HG02798 (cell line): ENCODE results near the gene L1CAM.
A peak's percentile ranks its signal among the peaks of the same experiment; 100 is the strongest.

Experiments
- ATAC-seq: cut with Tn5 transposase; IDR thresholded peaks from one replicate; pipeline ENCODE4 v1.9.1; 2021; ENCODE audit warnings: mild to moderate bottlenecking; ENCODE audit not compliant: unreplicated experiment, poor library complexity

Gene L1CAM

DNA sequence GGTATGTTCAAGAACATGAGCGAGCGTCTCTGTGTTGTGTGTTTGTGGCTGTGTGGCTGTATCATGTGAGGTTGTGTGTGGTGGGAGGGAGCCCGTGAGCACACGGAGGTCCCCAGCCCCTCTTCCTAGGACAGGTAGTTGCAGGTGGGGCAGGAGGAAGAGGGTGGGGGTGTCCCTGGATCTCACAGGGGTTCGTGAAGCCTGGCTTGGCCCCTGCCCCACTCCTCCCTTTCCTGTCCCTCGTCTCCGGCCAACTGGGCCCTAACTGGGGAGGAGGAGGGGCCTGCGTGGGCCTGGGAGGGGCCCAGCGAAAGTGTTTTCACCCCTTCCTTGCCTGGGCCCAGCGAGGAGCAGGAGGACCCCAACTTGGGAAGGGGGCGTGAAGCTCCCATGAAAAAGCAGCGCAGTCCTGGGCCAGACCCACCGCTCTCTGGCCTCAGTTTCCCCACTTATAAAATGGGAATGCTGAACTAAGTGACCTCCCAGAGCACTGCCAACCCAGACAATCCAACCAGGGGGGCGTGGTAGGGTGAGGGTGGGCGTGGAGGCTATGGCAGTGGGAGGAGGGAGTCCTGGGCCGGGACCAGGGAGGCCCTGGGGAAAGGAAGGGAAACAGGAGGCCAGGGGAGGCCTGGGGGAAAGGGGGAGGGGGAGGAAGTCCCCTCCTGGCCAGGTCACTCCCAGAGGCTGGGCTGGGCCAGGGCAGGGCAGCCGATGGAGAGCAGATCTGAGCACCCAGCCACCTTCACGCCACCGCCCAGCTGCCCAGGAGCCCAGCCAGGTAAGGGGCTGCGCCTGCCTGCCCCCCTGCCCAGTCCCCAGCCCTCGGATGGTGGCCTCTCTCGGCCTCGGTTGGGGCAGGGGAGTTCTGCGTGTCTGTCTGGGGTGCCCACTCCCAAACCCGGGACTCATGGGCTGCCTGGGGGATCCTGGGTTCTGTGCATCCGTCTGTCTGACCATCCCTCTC lies 18.3 kb upstream of the L1CAM start, which contains the start of gene AVPR2:
Gene AVPR2, plus strand, starts transcription at position 683 of the 967 bp plus-strand sequence. CDS start 473 bp downstream, outside the sequence.
- ATAC-seq: no peak

DNA sequence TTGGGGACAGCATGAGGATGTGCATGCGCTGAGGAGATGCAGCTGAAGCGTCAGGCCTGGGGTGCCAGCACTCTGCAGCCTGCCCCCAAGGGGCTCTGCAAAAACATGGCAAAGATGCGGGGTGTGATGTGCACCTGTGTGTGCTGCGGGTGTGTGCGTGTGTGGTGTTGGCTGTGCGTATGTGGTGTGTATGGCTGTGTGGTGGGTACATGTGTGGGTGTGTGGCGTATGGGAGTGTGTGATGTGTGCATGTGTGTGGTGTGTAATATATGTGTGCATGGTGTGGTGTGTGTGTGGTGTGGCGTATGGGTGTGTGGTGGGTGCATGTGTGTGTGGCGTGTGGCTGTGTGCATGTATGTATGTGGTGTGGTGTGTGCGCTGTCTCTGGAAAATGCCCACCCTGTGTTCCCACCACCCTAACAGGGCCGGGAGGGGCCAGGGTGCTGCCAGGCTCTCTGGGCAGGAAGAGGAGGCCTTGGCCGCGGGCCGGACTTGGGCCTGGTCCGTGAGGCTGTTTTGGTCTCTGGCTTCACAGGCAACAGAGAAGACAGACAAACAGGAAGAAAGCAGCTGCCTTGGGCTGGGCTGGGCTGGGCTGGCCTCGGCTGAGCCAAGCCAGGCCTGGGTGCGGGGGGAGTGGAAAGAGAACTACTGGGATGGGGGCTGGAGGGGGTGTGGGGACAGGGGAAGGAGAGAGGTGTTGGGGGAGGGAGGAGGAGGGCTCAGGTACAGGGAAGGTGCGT lies 17.4 kb upstream of the L1CAM start:
- no peak for ATAC-seq

DNA sequence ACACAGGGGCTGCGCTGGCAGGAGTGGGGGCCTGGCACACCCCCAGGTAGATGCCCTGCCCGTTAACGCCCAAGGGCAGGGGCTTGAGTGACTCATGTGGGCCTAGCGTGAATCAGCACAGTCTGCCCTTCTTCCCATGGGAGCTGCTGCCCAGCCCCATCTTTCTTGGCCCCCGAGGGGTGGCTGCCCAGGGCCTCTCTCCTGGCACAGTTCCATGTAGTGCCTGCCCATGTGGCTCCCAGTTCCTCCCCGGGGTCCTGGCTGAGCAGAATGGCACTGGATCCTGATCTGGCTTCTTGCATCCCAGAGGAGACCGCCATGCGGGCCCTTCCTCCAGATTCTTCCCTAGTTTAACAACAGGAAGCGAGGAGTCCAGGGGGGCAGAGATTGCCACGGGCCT lies 16.4 kb upstream of the L1CAM start:
- no peak for ATAC-seq

- ATAC-seq: no peak
Observed at GRCh38 chrX:153901753-153902140, 15.8 kb upstream of the L1CAM start.

DNA sequence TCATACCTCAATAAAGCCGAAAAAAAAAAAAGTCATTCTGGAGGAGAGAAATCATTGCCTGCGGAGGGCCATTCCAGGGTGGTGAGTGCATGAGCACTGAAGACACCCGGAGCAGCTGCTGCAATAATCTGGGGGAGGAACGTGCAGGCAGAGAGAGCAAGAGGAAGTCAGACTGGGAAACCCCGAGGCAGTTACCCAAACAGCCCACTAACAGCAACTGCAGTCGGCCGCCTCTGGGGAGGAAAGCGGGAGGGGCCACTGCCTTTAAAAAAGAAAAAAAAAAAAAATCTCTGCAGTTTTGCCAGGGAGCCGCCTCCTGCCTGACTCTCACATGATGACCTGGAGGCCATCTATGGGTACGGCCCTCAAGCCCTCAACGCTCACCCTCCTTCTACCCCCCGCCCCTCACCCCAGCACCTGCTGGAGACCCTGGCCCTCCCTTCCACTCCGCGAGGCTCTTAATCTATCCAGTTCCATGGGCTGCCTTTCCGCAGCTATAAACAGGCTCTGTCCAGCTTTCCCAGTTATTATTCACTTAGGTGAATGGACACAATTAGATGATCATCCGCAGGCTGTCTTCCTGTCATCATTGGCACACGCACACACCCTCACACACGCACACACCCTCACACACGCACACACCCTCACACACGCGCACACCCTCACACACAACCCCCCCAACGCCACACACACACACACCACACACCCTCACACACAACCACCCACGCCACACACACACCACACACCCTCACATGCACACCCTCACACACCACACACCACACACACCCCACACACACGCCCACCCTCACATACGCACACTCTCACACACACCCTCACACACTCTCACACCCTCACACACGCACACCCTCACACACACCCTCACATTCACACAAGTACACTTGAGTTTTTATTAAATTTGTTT lies 15.1 kb upstream of the L1CAM start:
- ATAC-seq: peak; percentile 69

DNA sequence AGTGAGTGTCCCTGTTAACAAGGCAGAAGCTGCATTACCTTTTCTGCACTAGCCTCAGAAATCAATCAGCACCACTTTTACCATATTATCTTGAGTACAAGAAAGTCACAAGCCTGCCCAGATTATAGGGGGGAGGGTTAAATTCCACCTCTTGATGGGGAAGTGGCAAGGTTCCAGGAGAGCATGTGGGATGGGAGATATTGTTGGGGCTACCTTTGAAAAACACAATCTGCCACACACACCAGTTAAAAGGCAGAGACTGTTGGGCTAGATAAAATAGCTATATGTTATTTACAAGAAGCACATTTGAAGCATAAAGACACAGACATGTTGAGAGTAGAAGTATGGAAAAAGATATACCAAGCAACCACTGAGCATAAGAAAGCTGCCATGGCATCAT lies 11.9 kb upstream of the L1CAM start:
- no peak for ATAC-seq

GRCh38 chrX:153889123-153889522 lies 3.1 kb upstream of the L1CAM start:
- no peak for ATAC-seq

DNA sequence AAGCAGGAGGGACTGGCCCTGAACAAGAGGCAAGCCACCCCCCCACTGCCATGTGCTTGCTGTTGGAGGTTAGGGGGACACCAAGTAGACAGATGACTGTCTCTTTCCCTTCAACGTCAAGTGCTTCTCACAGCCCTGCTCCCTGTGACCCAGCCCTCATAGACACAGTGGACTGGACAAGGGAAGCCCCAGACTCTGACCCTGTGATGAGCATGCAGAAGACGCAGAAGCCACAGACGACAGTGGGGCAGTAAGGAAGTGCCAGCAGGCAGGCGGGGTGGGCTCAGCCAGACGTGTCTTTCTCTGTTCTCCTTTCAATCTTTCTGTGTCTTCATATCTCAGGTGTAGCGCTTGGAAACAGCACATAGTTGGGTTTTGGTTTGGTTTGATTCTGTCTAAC lies 2.4 kb upstream of the L1CAM start:
- no peak for ATAC-seq

DNA sequence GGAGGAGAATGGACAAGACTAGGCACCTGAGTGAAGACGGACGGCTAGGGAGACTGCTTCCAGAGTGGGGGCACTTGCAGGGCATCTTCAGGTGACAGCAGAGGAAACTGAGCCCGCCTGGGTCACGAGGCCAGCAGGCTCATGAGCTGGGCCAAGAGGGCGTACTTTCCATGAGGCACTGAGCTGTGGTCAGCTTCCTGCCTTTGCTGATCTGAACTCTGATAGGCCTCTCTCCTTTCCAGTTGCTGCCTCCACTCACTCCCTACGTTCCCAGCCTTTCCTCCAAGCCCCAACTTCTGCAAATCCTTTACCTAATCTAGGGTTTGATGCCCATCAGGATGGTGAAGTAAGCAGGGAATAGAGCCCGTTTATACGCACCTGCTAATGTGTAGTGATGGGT lies 1.4 kb upstream of the L1CAM start:
- ATAC-seq: no peak

DNA sequence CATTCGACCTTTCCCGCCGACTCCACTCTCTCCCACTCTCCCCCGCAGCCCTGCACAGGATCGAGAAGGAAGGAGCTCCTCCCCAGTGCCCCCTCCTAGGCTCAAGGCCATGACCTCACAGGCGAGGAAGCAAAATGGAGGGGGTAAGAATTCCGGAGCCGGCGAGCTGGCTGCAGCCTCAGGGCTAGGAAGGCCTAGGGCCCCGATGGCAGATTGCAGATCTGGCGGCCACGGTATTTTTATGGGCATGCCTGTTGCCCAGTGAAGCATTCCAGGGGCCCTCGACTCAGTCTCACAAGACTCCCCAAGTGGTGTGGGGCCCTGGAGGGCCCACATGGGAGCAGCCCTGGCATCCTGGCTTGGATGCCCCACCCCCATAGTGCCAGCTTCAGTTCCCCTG lies 942 bp upstream of the L1CAM start:
- ATAC-seq: no peak

DNA sequence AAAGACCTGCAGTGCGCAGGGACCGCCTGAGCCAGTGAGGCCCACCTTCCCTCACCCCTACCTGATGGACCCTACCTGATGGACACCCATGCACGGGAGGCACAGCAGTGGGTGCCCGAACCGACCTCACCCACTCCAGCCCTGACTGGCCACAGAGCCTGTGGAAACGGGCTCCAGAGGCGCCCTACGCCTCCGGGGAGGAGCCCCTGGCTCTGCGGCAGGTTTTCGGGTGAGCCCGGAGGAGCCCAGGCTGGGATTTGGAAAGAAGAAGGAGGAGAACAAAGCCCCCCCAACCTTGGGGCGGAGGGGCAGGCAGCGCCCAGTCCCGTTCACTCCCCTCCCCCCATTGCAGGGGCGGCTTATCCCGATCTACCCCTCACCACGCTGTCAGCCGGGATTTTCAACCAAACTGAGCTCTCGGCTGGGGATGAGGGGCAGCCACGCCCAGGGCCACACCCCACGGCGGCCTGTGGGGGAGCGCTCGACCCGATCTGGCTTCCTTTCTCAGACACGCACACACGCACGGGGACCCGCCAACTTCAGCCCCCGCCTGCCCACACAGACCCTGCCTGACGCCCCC lies 675 bp downstream of the L1CAM start:
- no peak for ATAC-seq

DNA sequence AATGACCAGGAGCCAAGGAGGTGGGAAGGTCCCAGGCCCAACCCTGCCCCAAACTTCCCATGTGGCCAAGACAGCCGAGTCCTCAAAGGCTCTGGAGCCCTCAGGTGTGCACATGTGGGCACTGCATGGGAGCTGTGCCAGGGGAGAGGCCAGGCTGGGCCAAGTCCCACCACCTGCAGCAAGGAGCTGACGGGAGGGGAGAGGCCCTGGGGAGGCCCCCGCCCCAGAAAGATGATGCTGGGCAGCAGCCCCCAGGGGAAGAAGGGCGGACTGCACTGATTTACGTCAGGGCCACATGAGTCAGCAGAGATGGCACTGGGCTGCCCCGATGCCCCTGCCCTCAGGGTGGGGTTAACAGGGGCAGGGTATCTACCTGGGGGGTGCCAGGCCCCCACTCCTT lies 1.4 kb downstream of the L1CAM start:
- ATAC-seq: no peak

- no peak for ATAC-seq
Observed at GRCh38 chrX:153884136-153884535, 1.8 kb downstream of the L1CAM start.

GRCh38 chrX:153883163-153883843 lies 2.7 kb downstream of the L1CAM start:
- ATAC-seq: no peak

DNA sequence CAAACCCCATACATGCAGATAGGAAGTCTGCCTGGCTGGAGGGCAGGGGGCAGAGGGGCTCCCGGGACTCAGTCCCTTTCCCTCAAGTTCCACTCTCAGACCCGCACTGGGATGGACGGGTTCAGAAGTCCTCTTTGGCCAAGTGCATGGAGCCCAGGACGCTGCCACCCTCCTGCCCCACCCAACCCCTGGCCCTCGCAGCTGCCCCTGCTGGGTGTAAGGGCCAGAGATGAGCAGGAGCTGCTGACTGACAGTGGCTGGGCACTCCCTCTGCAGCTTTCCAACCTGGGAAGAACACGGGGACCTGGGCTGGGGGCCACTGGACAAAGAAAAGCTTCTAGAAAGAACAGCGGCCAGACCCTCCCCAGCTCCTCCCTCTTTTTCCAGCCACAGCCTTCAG lies 3.4 kb downstream of the L1CAM start:
- ATAC-seq: no peak

DNA sequence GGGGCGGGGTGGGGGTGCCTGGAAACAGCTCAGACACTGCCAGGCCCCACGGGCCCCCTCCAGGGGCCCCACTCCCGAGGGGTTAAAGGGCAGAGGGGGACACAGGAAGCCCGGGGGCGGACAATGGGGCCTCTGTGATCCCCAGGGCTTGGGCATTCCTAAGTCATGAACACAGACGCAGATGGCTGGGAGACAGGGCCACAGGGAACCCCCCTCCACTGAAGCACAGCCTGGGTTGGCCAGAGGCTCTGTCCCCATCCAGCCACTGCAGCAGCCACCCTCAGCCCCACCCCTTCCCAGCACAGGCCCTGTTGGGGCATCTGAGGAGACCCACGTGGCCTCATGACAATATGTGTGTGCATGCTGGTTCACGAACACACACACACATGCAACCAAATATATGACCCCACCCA lies 3.9 kb downstream of the L1CAM start:
- ATAC-seq: no peak

DNA sequence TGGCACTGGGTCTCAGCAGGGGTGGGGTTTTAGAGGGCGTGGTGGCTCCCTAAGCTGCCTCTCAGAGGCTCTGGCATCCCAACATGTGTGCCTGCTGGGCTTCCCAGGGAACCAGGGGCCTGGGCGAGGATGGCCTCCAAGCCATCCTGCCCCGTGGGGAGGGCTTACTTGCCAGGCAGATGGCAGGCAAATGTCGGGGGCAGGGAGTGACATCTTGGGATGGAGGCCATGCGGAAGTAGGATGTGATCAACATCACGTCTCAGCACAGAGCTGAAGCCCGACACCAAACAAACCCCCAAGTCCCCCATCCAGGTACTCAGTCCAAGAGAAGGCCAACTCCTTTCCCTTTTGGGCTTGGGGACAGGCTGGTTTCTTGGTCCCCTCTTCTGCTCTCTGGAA lies 4.7 kb downstream of the L1CAM start:
- ATAC-seq: no peak

GRCh38 chrX:153880440-153880815 lies 5.5 kb downstream of the L1CAM start:
- no peak for ATAC-seq

GRCh38 chrX:153879741-153880439 lies 6.1 kb downstream of the L1CAM start:
- no peak for ATAC-seq
